HepG2 (cell line): ENCODE results near the gene ZNF217. TPM values are rescaled to one million over a fixed set of nuclear protein-coding genes. Genes with fewer than 3 reads are reported as not detected.

Source experiments
- ARNTL ChIP-seq: sonication (generic); formaldehyde crosslinking; IDR thresholded peaks from 2 replicates; pipeline ENCODE4 v1.4.0; 2020; ENCODE audit warnings: mild to moderate bottlenecking, missing genetic modification reagents
- ERF ChIP-seq: IDR thresholded peaks from 2 replicates; pipeline ENCODE4 v1.6.1; 2018; ENCODE audit warnings: missing biosample characterization, missing genetic modification reagents
- ETV6 ChIP-seq: sonication (generic); formaldehyde crosslinking; conservative IDR thresholded peaks from 2 replicates; pipeline ENCODE4 v1.4.0; 2020; ENCODE audit warnings: missing genetic modification reagents
- GATAD1 ChIP-seq: IDR thresholded peaks from 2 replicates; pipeline ENCODE4 v1.6.1; 2016; ENCODE audit warnings: missing genetic modification reagents, missing compliant biosample characterization
- HMG20B ChIP-seq: conservative IDR thresholded peaks from 2 replicates; pipeline ENCODE4 v1.6.1; 2016; ENCODE audit warnings: missing genetic modification reagents, missing compliant biosample characterization
- KAT7 ChIP-seq: IDR thresholded peaks from 2 replicates; pipeline ENCODE4 v1.6.1; 2018; ENCODE audit warnings: borderline replicate concordance, missing compliant biosample characterization
- MEIS2 ChIP-seq: sonication (generic); formaldehyde crosslinking; IDR thresholded peaks from 2 replicates; pipeline ENCODE4 v1.9.0; 2021; ENCODE audit warnings: mild to moderate bottlenecking, missing genetic modification reagents
- POGZ ChIP-seq: sonication (generic); formaldehyde crosslinking; IDR thresholded peaks from 2 replicates; pipeline ENCODE4 v1.4.0; 2020; ENCODE audit warnings: mild to moderate bottlenecking, missing genetic modification reagents
- POLR2AphosphoS5 ChIP-seq: IDR thresholded peaks from 2 replicates; pipeline ENCODE4 v1.6.1; 2012; ENCODE audit warnings: low read depth, low read length
- RXRA ChIP-seq: sonication (generic); formaldehyde crosslinking; IDR thresholded peaks from 2 replicates; pipeline ENCODE4 v1.5.1; 2020; ENCODE audit warnings: missing genetic modification reagents
- TARDBP ChIP-seq: sonication (generic); formaldehyde crosslinking; IDR thresholded peaks from 2 replicates; pipeline ENCODE4 v1.8.0; 2022; ENCODE audit warnings: mild to moderate bottlenecking, missing genetic modification reagents
- TSC22D2 ChIP-seq: sonication (generic); formaldehyde crosslinking; IDR thresholded peaks from 2 replicates; pipeline ENCODE4 v1.5.1; 2020; ENCODE audit warnings: missing genetic modification reagents, mild to moderate bottlenecking, borderline replicate concordance
- ZFP1 ChIP-seq: IDR thresholded peaks from 2 replicates; pipeline ENCODE4 v1.6.1; 2016
- ZFP36 ChIP-seq: fragments of 150-350 bp; IDR thresholded peaks from 2 replicates; pipeline ENCODE4 v1.6.1; 2018; ENCODE audit warnings: borderline replicate concordance, low read length, low read depth; ENCODE audit not compliant: partially characterized antibody
- ZMYM3 ChIP-seq: sonication (generic); formaldehyde crosslinking; IDR thresholded peaks from 2 replicates; pipeline ENCODE4 v1.5.1; 2020; ENCODE audit warnings: mild to moderate bottlenecking, missing genetic modification reagents
- ZNF33A ChIP-seq: sonication (generic); formaldehyde crosslinking; IDR thresholded peaks from 2 replicates; pipeline ENCODE4 v1.5.1; 2020; ENCODE audit warnings: missing genetic modification reagents, mild to moderate bottlenecking, moderate library complexity, borderline replicate concordance
- ZNF451 ChIP-seq: sonication (generic); formaldehyde crosslinking; IDR thresholded peaks from 2 replicates; pipeline ENCODE4 v1.5.0; 2020; ENCODE audit warnings: mild to moderate bottlenecking, missing genetic modification reagents
- ZNF614 ChIP-seq: IDR thresholded peaks from 2 replicates; pipeline ENCODE4 v1.6.1; 2018; ENCODE audit warnings: missing biosample characterization, missing genetic modification reagents, inconsistent platforms, borderline replicate concordance
- polyA plus RNA-seq, 8 experiments: library from polyadenylated mRNA; depleted of rRNA in 3 of 8; stranded (reverse) in 7 of 8; unstranded in 1 of 8; fragments of >200 nt; fragmentation: Illumina TruSeq in 4 of 8; extraction: Trizol in 4 of 8; gene quantifications; 2 replicates each; pipeline versions ENCODE4 v1.2.1 to v1.2.3, GENCODE V29; 2011 to 2016; ENCODE audit warnings: low read depth in 4 of 8, missing spikeins in 1 of 8, mixed read lengths in 1 of 8; ENCODE audit not compliant: insufficient read depth in 1 of 8
- total RNA-seq, 5 experiments: library from RNA; depleted of rRNA; stranded (reverse); fragments of >200 nt; fragmentation: Illumina TruSeq; extraction: Trizol; gene quantifications; 2 replicates each; pipeline ENCODE4 v1.2.3, GENCODE V29; 2016; ENCODE audit warnings: low read depth in 1 of 5
- TF ChIP-seq, protein P1 (sequence below): sonication (generic); formaldehyde crosslinking; IDR thresholded peaks from 2 replicates; pipeline ENCODE4 v1.5.1; 2020; ENCODE audit warnings: missing genetic modification reagents, mild to moderate bottlenecking, borderline replicate concordance
- TF ChIP-seq, protein P2 (sequence below): sonication (generic); formaldehyde crosslinking; IDR thresholded peaks from 2 replicates; pipeline ENCODE4 v1.9.0; 2021; ENCODE audit warnings: mild to moderate bottlenecking, missing genetic modification reagents

Gene ZNF217
- total and polyA plus RNA-seq, 2 of the 13 experiments (the other 11 are each of a cell fraction or from before 2014, with no cell fraction given), result 22.3 to 29.8 TPM

DNA sequence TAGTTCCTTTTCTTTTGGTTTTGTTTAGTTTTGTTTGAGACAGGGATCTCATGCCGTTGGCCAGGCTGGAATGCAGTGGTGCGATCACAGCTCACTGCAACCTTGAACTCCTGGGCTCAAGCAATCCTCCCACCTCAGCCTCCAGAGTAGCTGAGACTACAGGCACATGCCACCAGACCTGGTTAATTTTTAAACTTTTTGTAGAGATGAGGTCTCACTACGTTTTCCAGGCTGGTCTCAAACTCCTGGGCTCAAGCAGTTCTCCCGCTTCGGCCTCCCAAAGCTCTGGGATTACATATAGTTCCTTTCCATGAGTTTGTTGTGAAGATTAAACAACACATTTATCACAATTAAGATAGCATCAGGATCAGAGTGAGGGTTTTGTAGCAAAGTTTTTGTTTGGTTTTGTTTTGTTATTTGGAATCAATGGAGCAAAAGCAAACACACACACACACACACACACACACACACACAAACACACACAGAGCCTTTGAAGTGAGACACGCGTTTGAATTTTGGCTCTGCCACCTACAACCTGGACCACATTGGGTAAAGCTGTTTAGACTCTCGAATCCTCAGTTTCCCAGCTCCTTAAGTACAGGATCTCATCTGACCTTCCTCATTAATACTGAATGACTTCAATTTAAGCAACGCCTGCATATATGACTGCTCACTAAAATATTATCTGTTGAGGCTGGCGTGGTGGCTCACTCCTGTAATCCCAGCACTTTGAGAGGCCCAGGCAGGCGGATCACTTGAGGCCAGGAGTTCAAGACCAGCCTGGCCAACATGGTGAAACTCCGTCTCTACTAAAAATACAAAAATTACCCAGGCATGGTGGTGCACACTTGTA is 41.7 kb downstream of the ZNF217 start (continued):
- TF ChIP-seq ETV6 (CRISPR knock-in tag) (peak; percentile 89; the same call in 1 of the 2 replicates), ZFP1 (peak; percentile 79; the same call in 1 of the 2 replicates), HMG20B (CRISPR knock-in tag) (peak; percentile 78), POLR2AphosphoS5 (peak; percentile 44), RXRA (peak; percentile 86), ZNF614 (peak; percentile 89), ARNTL (CRISPR knock-in tag) (peak; percentile 82), TARDBP (CRISPR knock-in tag) (peak; percentile 92), POGZ (CRISPR knock-in tag) (peak; percentile 97), ERF (CRISPR knock-in tag) (peak; percentile 88), ZFP36 (peak; percentile 6), ZMYM3 (CRISPR knock-in tag) (peak; percentile 96), GATAD1 (0 out of 2 replicates have a peak, but pooled peaks have one; percentile 33), MEIS2 (CRISPR knock-in tag) (peak; percentile 60; the same call in 1 of the 2 replicates), ZNF451 (CRISPR knock-in tag) (peak; percentile 48; the same call in 1 of the 2 replicates), KAT7 (CRISPR knock-in tag) (peak; percentile 89; the same call in 1 of the 2 replicates), ZNF33A (CRISPR knock-in tag) (peak; percentile 90; the same call in 1 of the 2 replicates), TSC22D2 (CRISPR knock-in tag) (peak; percentile 79; the same call in 1 of the 2 replicates)
- TF ChIP-seq, protein P1, sequence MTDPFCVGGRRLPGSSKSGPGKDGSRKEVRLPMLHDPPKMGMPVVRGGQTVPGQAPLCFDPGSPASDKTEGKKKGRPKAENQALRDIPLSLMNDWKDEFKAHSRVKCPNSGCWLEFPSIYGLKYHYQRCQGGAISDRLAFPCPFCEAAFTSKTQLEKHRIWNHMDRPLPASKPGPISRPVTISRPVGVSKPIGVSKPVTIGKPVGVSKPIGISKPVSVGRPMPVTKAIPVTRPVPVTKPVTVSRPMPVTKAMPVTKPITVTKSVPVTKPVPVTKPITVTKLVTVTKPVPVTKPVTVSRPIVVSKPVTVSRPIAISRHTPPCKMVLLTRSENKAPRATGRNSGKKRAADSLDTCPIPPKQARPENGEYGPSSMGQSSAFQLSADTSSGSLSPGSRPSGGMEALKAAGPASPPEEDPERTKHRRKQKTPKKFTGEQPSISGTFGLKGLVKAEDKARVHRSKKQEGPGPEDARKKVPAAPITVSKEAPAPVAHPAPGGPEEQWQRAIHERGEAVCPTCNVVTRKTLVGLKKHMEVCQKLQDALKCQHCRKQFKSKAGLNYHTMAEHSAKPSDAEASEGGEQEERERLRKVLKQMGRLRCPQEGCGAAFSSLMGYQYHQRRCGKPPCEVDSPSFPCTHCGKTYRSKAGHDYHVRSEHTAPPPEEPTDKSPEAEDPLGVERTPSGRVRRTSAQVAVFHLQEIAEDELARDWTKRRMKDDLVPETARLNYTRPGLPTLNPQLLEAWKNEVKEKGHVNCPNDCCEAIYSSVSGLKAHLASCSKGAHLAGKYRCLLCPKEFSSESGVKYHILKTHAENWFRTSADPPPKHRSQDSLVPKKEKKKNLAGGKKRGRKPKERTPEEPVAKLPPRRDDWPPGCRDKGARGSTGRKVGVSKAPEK (CRISPR knock-in tag), result 0 out of 2 replicates have a peak, but pooled peaks have one; percentile 9
- TF ChIP-seq, protein P2, sequence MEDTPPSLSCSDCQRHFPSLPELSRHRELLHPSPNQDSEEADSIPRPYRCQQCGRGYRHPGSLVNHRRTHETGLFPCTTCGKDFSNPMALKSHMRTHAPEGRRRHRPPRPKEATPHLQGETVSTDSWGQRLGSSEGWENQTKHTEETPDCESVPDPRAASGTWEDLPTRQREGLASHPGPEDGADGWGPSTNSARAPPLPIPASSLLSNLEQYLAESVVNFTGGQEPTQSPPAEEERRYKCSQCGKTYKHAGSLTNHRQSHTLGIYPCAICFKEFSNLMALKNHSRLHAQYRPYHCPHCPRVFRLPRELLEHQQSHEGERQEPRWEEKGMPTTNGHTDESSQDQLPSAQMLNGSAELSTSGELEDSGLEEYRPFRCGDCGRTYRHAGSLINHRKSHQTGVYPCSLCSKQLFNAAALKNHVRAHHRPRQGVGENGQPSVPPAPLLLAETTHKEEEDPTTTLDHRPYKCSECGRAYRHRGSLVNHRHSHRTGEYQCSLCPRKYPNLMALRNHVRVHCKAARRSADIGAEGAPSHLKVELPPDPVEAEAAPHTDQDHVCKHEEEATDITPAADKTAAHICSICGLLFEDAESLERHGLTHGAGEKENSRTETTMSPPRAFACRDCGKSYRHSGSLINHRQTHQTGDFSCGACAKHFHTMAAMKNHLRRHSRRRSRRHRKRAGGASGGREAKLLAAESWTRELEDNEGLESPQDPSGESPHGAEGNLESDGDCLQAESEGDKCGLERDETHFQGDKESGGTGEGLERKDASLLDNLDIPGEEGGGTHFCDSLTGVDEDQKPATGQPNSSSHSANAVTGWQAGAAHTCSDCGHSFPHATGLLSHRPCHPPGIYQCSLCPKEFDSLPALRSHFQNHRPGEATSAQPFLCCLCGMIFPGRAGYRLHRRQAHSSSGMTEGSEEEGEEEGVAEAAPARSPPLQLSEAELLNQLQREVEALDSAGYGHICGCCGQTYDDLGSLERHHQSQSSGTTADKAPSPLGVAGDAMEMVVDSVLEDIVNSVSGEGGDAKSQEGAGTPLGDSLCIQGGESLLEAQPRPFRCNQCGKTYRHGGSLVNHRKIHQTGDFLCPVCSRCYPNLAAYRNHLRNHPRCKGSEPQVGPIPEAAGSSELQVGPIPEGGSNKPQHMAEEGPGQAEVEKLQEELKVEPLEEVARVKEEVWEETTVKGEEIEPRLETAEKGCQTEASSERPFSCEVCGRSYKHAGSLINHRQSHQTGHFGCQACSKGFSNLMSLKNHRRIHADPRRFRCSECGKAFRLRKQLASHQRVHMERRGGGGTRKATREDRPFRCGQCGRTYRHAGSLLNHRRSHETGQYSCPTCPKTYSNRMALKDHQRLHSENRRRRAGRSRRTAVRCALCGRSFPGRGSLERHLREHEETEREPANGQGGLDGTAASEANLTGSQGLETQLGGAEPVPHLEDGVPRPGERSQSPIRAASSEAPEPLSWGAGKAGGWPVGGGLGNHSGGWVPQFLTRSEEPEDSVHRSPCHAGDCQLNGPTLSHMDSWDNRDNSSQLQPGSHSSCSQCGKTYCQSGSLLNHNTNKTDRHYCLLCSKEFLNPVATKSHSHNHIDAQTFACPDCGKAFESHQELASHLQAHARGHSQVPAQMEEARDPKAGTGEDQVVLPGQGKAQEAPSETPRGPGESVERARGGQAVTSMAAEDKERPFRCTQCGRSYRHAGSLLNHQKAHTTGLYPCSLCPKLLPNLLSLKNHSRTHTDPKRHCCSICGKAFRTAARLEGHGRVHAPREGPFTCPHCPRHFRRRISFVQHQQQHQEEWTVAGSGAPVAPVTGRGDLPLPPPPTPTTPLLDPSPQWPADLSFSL (CRISPR knock-in tag), result peak; percentile 97
